ENCODE results near the gene NPIPB6.
"Not testable (repeated sequence)": the region's sequence is repeated elsewhere in the genome, so short reads cannot be mapped to it uniquely, and the experiment has no call there.

The NPIPB6 gene

DNA sequence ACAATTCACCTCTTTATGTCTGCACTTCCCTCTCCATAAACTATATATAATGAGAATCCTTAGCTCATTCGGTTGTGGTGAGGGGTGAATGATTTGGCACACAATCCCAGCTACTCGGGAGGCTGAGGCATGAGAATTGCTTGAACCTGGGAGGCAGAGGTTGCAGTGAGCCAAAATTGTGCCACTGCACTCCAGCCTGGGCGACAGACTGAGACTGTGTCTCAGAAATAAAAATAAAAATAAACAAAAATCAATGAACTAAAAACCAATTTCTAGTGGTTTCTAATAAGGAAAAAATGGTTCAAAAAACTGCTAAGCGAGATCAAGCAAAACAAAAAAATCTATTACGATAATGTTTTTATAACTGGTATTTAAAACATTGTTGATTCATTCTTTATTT lies at the start of gene NPIPB6:
Gene NPIPB6, minus strand, starts transcription at position 101 of the 400 bp plus-strand sequence. CDS start 686 bp downstream, outside the sequence.
- not testable (repeated sequence) for H3K4me1 ChIP-seq (ENCODE audit: control insufficient read depth, insufficient read depth, low read length); H3K9me3 ChIP-seq (ENCODE audit: control insufficient read depth, insufficient read depth, low read length); H3K36me3 ChIP-seq (ENCODE audit: control insufficient read depth, insufficient read depth, low read length); H3K4me3 ChIP-seq (ENCODE audit: low read depth, low read length); H3K27me3 ChIP-seq (ENCODE audit: control insufficient read depth, insufficient read depth, low read length); H3K9ac ChIP-seq (ENCODE audit: low read depth, low read length)

DNA sequence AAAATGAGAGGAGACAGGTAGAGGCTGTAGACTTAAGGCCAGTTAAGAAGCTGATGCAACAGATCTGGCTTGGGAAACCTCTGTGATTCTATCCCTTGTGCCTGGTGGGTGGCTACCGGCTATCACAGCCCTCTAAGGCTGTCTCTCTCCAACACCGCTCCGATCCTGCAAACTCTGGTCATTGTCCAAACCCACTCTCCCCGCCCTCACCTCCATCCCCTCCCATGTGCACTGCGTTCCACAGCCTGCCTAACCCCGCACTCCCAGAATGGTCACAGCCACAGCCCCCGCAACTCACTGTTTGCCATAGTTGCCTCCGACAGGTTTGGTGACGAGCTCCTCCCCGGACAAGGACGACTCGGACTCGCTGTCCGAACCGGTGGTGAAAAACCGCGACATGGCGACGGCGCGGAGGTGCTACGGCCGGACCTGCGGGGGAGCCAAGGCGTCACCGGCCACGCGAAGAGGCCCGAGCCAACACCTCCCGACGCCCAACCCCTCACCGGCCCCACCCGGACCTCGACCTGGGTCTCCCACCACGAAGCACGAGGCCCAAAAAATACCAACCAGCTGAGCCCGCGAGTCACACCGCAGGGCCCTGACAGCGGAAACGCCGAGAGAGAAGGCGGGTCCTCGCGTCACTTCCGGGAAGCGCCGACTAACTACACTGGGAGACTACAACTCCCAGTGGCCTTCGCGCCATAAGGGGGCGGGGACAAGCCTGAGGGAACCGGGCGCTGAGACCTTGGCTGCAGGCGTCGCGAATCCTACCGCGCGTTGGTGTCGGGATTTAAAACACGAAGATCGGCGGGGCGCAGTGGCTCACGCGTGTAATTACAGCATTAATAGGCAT lies 40.1 kb upstream of the NPIPB6 start, which contains the start of gene EIF3CL:
Gene EIF3CL, minus strand, starts transcription at position 622 of the 853 bp plus-strand sequence. Its CDS starts 223 bp downstream, at position 399.
- not testable (repeated sequence) for H3K27me3 ChIP-seq (ENCODE audit: control insufficient read depth, insufficient read depth, low read length); H3K9me3 ChIP-seq (ENCODE audit: control insufficient read depth, insufficient read depth, low read length); H3K9ac ChIP-seq (ENCODE audit: low read depth, low read length); H3K36me3 ChIP-seq (ENCODE audit: control insufficient read depth, insufficient read depth, low read length); H3K4me1 ChIP-seq (ENCODE audit: control insufficient read depth, insufficient read depth, low read length)
- peak within 1 kb of the TSS; percentile 41 for H3K4me3 ChIP-seq (ENCODE audit: low read depth, low read length)

DNA sequence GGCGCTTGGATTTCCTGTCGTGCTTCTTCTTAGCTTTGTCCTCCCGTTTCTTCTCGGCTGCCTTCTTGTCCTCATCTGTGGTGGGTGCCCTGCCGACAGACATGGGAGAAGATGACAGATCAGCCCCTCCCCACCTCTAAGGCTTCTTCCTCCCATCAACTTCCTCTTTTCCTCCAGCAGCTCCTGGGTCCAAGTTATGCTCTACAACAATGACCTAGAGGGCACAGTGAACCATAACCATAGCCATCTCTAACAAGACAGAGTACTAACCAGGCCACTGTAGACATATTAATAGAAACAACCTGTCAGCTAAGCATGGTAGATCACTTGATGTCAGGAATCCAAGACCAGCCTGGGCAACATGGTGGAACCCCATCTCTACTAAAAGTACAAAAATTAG lies 28.7 kb upstream of the NPIPB6 start:
- not testable (repeated sequence) for H3K4me3 ChIP-seq (ENCODE audit: low read depth, low read length); H3K9me3 ChIP-seq (ENCODE audit: control insufficient read depth, insufficient read depth, low read length); H3K9ac ChIP-seq (ENCODE audit: low read depth, low read length); H3K36me3 ChIP-seq (ENCODE audit: control insufficient read depth, insufficient read depth, low read length); H3K4me1 ChIP-seq (ENCODE audit: control insufficient read depth, insufficient read depth, low read length); H3K27me3 ChIP-seq (ENCODE audit: control insufficient read depth, insufficient read depth, low read length)

DNA sequence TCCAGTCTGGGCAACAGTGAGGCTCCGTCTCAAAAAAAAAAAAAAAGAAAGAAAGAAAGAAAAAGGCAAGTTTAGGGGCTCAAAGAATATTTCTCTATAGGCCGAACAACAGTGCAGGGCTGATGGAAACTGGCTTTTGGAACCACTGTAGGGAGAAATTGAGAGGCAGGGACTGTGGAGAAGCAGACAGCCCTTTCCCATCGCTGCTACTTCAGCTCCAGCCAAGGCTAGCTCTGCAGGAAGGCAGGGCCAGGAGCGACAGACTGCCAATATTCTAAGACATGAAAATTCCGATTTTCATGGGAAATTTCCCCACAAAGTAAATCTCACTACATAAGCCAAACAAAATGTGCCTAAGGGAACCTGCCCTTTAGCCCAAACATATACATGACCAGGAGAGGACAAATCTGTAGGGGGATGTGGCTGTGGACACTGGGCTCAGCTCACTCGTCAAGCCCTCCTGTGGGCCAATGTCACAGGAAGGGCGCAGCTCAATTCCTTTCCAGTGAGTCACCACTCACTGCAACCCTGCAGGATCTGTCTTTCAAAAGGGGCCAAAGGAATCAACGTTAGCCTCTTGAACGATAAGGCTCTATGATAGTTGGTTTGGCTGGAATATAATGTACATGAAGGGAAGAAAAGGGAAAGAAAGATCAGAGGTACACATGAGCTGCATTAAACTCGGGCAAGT lies 19.0 kb upstream of the NPIPB6 start:
- not testable (repeated sequence) for H3K9me3 ChIP-seq (ENCODE audit: control insufficient read depth, insufficient read depth, low read length); H3K27me3 ChIP-seq (ENCODE audit: control insufficient read depth, insufficient read depth, low read length); H3K36me3 ChIP-seq (ENCODE audit: control insufficient read depth, insufficient read depth, low read length); H3K4me1 ChIP-seq (ENCODE audit: control insufficient read depth, insufficient read depth, low read length); H3K4me3 ChIP-seq (ENCODE audit: low read depth, low read length); H3K9ac ChIP-seq (ENCODE audit: low read depth, low read length)

DNA sequence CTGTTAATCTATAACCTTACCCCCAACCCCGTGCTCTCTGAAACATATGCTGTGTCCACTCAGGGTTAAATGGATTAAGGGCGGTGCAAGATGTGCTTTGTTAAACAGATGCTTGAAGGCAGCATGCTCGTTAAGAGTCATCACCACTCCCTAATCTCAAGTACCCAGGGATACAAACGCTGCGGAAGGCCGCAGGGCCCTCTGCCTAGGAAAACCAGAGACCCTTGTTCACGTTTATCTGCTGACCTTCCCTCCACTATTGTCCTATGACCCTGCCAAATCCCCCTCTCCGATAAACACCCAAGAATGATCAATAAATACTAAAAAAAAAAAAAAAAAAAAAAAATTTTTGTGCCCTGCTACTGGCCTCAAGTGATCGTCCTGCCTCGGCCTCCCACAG lies 14.5 kb upstream of the NPIPB6 start:
- H3K36me3 ChIP-seq (ENCODE audit: control insufficient read depth, insufficient read depth, low read length); H3K4me3 ChIP-seq (ENCODE audit: low read depth, low read length); H3K9me3 ChIP-seq (ENCODE audit: control insufficient read depth, insufficient read depth, low read length); H3K4me1 ChIP-seq (ENCODE audit: control insufficient read depth, insufficient read depth, low read length); H3K27me3 ChIP-seq (ENCODE audit: control insufficient read depth, insufficient read depth, low read length); H3K9ac ChIP-seq (ENCODE audit: low read depth, low read length): not testable (repeated sequence)

DNA sequence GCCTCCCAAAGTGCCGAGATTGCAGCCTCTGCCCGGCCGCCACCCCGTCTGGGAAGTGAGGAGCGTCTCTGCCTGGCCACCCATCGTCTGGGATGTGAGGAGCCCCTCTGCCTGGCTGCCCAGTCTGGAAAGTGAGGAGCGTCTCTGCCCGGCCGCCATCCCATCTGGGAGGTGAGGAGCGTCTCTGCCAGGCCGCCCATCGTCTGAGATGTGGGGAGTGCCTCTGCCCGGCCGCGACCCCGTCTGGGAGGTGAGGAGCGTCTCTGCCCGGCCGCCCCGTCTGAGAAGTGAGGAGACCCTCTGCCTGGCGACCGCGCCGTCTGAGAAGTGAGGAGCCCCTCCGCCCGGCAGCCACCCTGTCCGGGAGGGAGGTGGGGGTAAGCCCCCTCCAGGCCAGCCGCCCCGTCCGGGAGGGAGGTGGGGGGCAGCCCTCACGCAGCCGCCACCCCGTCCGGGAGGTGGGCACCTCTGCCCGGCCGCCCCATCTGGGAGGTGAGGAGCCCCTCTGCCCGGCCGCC lies 13.9 kb upstream of the NPIPB6 start:
- H3K4me3 ChIP-seq (ENCODE audit: low read depth, low read length); H3K36me3 ChIP-seq (ENCODE audit: control insufficient read depth, insufficient read depth, low read length); H3K9me3 ChIP-seq (ENCODE audit: control insufficient read depth, insufficient read depth, low read length); H3K9ac ChIP-seq (ENCODE audit: low read depth, low read length); H3K27me3 ChIP-seq (ENCODE audit: control insufficient read depth, insufficient read depth, low read length); H3K4me1 ChIP-seq (ENCODE audit: control insufficient read depth, insufficient read depth, low read length): not testable (repeated sequence)

DNA sequence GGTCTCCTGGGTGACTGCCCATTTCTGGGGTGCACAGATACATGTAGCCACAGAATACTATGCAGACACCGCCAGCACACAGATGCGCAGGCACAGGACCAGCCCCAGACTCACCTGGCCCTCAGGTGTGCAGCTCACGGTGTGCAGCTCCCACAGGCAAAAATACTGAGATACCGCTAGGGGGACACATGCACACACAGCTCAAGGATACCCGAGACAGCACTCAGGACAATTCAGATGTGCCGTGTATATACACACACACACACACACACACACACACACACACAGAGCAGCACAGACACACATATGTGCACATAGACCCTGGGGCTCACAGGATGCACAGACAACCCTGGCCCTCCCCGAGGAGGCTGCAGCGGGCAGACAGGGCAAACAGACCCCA lies 11.8 kb upstream of the NPIPB6 start:
- H3K9me3 ChIP-seq (ENCODE audit: control insufficient read depth, insufficient read depth, low read length); H3K4me3 ChIP-seq (ENCODE audit: low read depth, low read length); H3K4me1 ChIP-seq (ENCODE audit: control insufficient read depth, insufficient read depth, low read length); H3K36me3 ChIP-seq (ENCODE audit: control insufficient read depth, insufficient read depth, low read length); H3K27me3 ChIP-seq (ENCODE audit: control insufficient read depth, insufficient read depth, low read length); H3K9ac ChIP-seq (ENCODE audit: low read depth, low read length): not testable (repeated sequence)

DNA sequence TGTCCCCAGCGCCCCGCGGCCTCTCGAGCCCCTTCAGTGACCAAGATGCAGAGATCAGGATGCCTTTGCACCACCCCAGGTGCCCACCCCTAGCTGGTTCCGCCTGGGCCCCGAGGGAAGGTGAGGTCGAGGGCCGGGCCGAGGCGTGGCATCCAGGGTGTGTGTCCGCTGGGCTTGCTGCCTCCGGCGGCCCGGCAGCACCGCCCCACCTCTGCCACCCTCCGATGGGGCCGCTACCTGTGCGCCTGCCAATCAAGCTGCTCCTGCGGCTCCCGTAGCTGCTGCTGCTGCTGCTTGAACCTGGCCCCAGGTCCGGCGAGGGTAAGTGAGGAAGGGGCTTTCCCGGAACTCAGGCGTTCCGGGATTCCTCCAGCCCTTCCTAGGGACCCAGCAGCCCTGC lies 11.0 kb upstream of the NPIPB6 start:
- not testable (repeated sequence) for H3K36me3 ChIP-seq (ENCODE audit: control insufficient read depth, insufficient read depth, low read length); H3K4me3 ChIP-seq (ENCODE audit: low read depth, low read length); H3K27me3 ChIP-seq (ENCODE audit: control insufficient read depth, insufficient read depth, low read length); H3K4me1 ChIP-seq (ENCODE audit: control insufficient read depth, insufficient read depth, low read length); H3K9ac ChIP-seq (ENCODE audit: low read depth, low read length); H3K9me3 ChIP-seq (ENCODE audit: control insufficient read depth, insufficient read depth, low read length)

DNA sequence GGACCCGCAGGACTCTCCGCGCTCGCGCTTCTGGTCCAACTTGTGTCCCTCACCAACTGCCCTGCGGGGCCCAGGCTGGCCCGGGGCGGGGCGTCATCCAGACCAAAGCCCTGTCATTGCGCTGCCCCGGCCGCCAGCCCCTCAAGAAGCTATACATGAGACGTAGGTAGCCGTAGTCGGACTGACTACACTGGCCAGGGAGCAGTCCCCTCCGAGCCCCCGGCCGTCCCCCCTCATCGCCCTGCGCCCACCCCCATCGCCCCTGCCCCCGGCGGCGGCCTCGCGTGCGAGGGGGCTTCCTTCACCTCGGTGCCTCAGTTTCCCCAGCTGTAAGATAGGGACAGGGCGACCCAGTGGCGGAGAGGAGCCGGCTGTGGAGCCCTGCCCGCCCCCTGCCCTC lies 4.6 kb upstream of the NPIPB6 start:
- not testable (repeated sequence) for H3K4me1 ChIP-seq (ENCODE audit: control insufficient read depth, insufficient read depth, low read length); H3K27me3 ChIP-seq (ENCODE audit: control insufficient read depth, insufficient read depth, low read length); H3K9ac ChIP-seq (ENCODE audit: low read depth, low read length); H3K36me3 ChIP-seq (ENCODE audit: control insufficient read depth, insufficient read depth, low read length); H3K4me3 ChIP-seq (ENCODE audit: low read depth, low read length); H3K9me3 ChIP-seq (ENCODE audit: control insufficient read depth, insufficient read depth, low read length)

DNA sequence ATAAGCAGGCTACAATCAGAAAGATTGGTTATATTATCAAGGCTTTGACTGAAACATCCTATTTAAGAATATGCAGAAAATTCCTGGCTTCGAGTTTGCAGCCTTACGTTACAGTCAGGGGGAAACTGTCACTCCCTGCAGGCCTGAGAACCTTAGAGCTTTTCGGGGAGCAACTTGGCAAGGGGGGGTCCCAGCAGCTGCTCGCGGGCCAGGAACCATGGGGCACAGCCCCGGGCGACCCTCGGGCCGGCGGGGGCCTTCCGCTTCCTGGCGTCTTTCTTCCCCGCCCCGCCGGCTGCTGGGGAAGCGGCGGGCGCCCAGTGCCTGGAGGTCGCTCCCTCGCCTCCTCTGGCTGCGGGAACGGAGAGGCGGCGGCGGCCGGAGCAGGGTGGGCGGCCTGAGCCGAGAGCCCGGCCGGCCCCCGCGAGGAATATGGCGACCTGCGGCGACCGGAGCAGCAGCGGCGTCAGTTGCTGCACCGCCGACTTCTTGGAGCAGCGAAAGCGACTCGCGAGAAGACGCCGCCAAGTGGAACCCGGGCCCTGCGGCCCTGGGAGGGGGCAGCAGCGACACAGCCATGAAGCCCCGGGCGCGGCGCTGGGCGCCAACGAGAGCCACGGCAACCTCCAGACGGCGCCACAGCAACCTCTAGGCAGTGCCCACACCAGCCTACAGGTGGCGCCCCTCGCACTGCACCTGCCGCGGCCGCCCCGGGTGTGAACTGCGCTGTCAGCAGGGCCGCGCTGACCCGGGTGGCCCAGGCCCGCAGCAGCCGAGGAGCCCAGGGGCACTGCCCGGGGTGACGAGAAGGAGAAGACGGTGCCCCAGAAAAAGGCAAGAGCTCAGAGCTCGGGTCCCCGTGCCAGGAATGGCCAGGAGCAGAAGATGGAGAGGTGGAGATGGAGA lies 1.2 kb upstream of the NPIPB6 start:
- H3K27me3 ChIP-seq (ENCODE audit: control insufficient read depth, insufficient read depth, low read length); H3K4me1 ChIP-seq (ENCODE audit: control insufficient read depth, insufficient read depth, low read length); H3K4me3 ChIP-seq (ENCODE audit: low read depth, low read length); H3K9ac ChIP-seq (ENCODE audit: low read depth, low read length); H3K9me3 ChIP-seq (ENCODE audit: control insufficient read depth, insufficient read depth, low read length); H3K36me3 ChIP-seq (ENCODE audit: control insufficient read depth, insufficient read depth, low read length): not testable (repeated sequence)

DNA sequence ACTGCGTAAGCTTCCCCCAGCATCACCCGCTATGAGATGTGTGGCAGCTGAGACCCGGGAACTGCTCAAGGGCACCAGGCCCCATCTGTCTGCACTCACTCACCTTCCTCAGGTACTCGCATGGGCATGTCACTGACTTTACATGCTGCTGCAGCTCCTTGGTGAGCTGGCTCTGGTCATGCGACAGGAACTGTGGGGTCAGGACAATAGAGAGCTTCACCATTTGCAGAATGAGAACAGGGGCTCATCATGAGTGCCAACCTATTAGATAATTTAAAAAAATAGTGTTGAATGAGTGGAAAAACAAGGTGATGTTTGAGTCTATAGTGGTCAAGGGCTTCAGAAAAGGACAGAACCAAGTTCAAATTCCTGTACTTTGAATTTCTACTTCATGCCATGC lies 708 bp downstream of the NPIPB6 start:
- H3K9me3 ChIP-seq (ENCODE audit: control insufficient read depth, insufficient read depth, low read length); H3K27me3 ChIP-seq (ENCODE audit: control insufficient read depth, insufficient read depth, low read length); H3K36me3 ChIP-seq (ENCODE audit: control insufficient read depth, insufficient read depth, low read length); H3K4me1 ChIP-seq (ENCODE audit: control insufficient read depth, insufficient read depth, low read length); H3K4me3 ChIP-seq (ENCODE audit: low read depth, low read length); H3K9ac ChIP-seq (ENCODE audit: low read depth, low read length): not testable (repeated sequence)
